Suprapubic skin (tissue), 3 donors: ENCODE measurements around the gene CRABP2.

ENCODE experiments used
- POLR2A ChIP-seq, 2 donors: fragments of 450-650 bp; IDR thresholded peaks; one replicate each; pipeline ENCODE4 v1.6.1; 2017; ENCODE audit warnings: antibody characterized with exemption in 2 of 2, mild to moderate bottlenecking in 2 of 2, moderate library complexity in 2 of 2
- TF ChIP-seq, protein P1 (sequence below), 2 donors: fragments of 200-600 bp in 1 of 2; fragments of 450-650 bp in 1 of 2; sonication (generic) in 1 of 2; IDR thresholded peaks; one replicate each; pipeline ENCODE4 v1.5.1; 2016 to 2019; ENCODE audit warnings: antibody characterized with exemption in 2 of 2, mild to moderate bottlenecking in 1 of 2, moderate library complexity in 1 of 2

DNA sequence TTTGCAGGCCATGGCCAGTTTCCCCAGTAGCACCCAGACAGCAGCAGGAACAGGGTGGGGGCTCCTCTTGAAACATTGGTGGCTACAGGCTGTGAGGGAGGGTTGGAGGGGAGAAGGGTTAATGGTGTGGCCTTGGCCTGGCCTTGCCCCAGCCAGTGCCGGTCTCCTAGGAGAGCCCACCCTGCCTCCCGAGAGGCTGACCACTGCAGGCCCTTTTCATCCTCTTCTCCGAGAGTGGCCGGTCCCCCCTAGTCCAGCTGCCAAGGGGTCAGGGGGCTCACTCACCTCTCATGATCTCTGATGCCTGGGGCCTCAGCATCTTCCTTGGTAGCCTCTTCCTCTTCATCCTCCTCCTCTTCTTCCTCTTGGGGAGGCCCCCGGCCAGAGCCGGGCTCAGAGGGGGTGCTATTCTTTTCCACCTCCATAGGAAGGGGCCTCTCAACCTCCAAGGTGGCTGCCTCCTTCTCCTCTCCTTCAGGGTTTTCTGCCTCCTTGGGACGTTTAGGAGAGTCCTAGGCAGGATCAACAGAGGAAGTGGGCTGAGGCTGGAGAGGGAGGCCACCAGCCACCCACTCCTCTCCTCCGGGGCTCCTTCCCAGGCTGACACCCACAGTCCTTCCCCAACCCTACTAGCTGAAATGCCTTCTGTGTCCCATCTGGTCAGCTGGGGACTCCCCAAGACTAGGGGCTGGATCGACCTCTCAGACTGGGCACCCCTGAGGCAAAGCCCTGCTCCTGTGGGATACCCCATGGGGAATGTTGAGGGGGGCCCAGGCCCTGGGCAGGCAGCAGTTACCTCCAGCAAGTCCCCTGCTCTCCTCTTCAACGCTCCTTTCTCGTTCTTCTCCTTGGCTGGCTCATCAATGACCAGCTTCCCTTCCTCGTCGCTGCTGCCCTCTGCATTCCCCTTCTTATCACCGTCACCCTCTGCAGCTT is 38.3 kb upstream of the CRABP2 start:
- TF ChIP-seq, protein P1, sequence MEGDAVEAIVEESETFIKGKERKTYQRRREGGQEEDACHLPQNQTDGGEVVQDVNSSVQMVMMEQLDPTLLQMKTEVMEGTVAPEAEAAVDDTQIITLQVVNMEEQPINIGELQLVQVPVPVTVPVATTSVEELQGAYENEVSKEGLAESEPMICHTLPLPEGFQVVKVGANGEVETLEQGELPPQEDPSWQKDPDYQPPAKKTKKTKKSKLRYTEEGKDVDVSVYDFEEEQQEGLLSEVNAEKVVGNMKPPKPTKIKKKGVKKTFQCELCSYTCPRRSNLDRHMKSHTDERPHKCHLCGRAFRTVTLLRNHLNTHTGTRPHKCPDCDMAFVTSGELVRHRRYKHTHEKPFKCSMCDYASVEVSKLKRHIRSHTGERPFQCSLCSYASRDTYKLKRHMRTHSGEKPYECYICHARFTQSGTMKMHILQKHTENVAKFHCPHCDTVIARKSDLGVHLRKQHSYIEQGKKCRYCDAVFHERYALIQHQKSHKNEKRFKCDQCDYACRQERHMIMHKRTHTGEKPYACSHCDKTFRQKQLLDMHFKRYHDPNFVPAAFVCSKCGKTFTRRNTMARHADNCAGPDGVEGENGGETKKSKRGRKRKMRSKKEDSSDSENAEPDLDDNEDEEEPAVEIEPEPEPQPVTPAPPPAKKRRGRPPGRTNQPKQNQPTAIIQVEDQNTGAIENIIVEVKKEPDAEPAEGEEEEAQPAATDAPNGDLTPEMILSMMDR (IDR thresholded peaks at IDR 0.05): no peak
- no peak for TF ChIP-seq POLR2A (IDR thresholded peaks at IDR 0.05)
